Neural progenitor cell (in vitro differentiated cells): ENCODE results near the gene CNP. TPM values are rescaled to one million over a fixed set of nuclear protein-coding genes. Genes with fewer than 3 reads are reported as not detected.
"Not testable (repeated sequence)": the region's sequence is repeated elsewhere in the genome, so short reads cannot be mapped to it uniquely, and the experiment has no call there.

Experiments used
- DNase-seq: peaks from one replicate; pipeline ENCODE4 v3.0.0-alpha.2; 2016; ENCODE audit warnings: low spot score
- H2AFZ ChIP-seq: fragments of 200-600 bp; sonication (generic); replicated peaks from 2 replicates; pipeline ENCODE4 v1.6.1; 2016; ENCODE audit warnings: antibody characterized with exemption
- H3F3A ChIP-seq: fragments of 200-600 bp; sonication (generic); 2 replicates; pipeline ENCODE4 v1.6.1; 2016; ENCODE audit warnings: antibody characterized with exemption, low read depth
- H3K27ac ChIP-seq: fragments of 200-600 bp; sonication (generic); 2 replicates; pipeline ENCODE4 v1.5.1; 2016; ENCODE audit warnings: mild to moderate bottlenecking
- H3K27me3 ChIP-seq: fragments of 200-600 bp; sonication (generic); 2 replicates; pipeline ENCODE4 v1.6.1; 2016; ENCODE audit warnings: mild to moderate bottlenecking, moderate library complexity
- H3K36me3 ChIP-seq: fragments of 200-600 bp; sonication (generic); 2 replicates; pipeline ENCODE4 v1.5.1; 2016
- H3K4me1 ChIP-seq: fragments of 200-600 bp; sonication (generic); 2 replicates; pipeline ENCODE4 v1.6.1; 2016; ENCODE audit warnings: mixed run types
- H3K4me2 ChIP-seq: fragments of 200-600 bp; sonication (generic); 2 replicates; pipeline ENCODE4 v1.6.1; 2016
- H3K4me3 ChIP-seq: fragments of 200-600 bp; sonication (generic); 2 replicates; pipeline ENCODE4 v1.5.1; 2016
- H3K79me2 ChIP-seq: fragments of 200-600 bp; sonication (generic); 2 replicates; pipeline ENCODE4 v1.6.1; 2016; ENCODE audit warnings: low read depth
- H3K9ac ChIP-seq: fragments of 200-600 bp; sonication (generic); 2 replicates; pipeline ENCODE4 v1.6.1; 2016
- H3K9me3 ChIP-seq: fragments of 200-600 bp; sonication (generic); 2 replicates; pipeline ENCODE4 v1.5.1; 2016; ENCODE audit warnings: low read depth
- H4K20me1 ChIP-seq: fragments of 200-600 bp; sonication (generic); 2 replicates; pipeline ENCODE4 v1.6.1; 2016; ENCODE audit warnings: low read depth
- H3K27ac Mint-ChIP-seq: 3 replicates; pipeline ENCODE4 v1.8.0; 2021; ENCODE audit warnings: mixed read lengths
- H3K27me3 Mint-ChIP-seq: 2 replicates; pipeline ENCODE4 v1.8.0; 2022; ENCODE audit warnings: low read depth, mild to moderate bottlenecking, inconsistent platforms, moderate library complexity, mixed read lengths; ENCODE audit not compliant: insufficient read depth
- H3K36me3 Mint-ChIP-seq: 3 replicates; pipeline ENCODE4 v1.8.0; 2021; ENCODE audit warnings: mixed read lengths
- H3K4me1 Mint-ChIP-seq: 3 replicates; pipeline ENCODE4 v1.8.0; 2021; ENCODE audit warnings: mixed read lengths
- H3K4me3 Mint-ChIP-seq: 3 replicates; pipeline ENCODE4 v1.8.0; 2021; ENCODE audit warnings: mild to moderate bottlenecking, moderate library complexity, mixed read lengths
- H3K9me3 Mint-ChIP-seq: 3 replicates; pipeline ENCODE4 v1.8.0; 2020; ENCODE audit warnings: mixed read lengths
- CTCF ChIP-seq: fragments of 200-600 bp; sonication (generic); IDR thresholded peaks from 2 replicates; pipeline ENCODE4 v1.5.1; 2017; ENCODE audit warnings: antibody characterized with exemption, mild to moderate bottlenecking
- EZH2 ChIP-seq: fragments of 200-600 bp; sonication (generic); IDR thresholded peaks from 2 replicates; pipeline ENCODE4 v1.6.1; 2017; ENCODE audit warnings: antibody characterized with exemption, mild to moderate bottlenecking, moderate library complexity
- EZH2phosphoT487 ChIP-seq: fragments of 200-600 bp; sonication (generic); IDR thresholded peaks from 2 replicates; pipeline ENCODE4 v1.6.1; 2017; ENCODE audit warnings: antibody characterized with exemption
- total RNA-seq: library from RNA; depleted of rRNA; stranded (reverse); fragments of >200 nt; gene quantifications from 2 replicates; pipeline ENCODE4 v1.2.3, GENCODE V29; 2015; ENCODE audit warnings: low replicate concordance

Gene CNP
- total RNA-seq, 1 donor from 2014 or later, result 38.6 TPM

GRCh38 chr17:41930009-41930832, 36.4 kb upstream of the CNP start, which contains the start of gene ODAD4:
ODAD4 (plus strand) TSS chr17:41930617; CDS start chr17:41930724, 107 bp downstream.
- H3K4me1 Mint-ChIP-seq, result peaks cover 21% of the 10 kb centered on the region
- no peaks in the 10 kb centered on the region for H3K27me3 ChIP-seq
- H3K79me2 ChIP-seq, result peaks cover 16% of the 10 kb centered on the region
- peak within 1 kb of the TSS; percentile 84 for H2AFZ ChIP-seq
- H3K27ac Mint-ChIP-seq, result peak within 1 kb of the TSS; percentile 94
- H3K4me3 Mint-ChIP-seq, result peak within 1 kb of the TSS; percentile 98
- TF ChIP-seq EZH2phosphoT487, result no peak
- TF ChIP-seq CTCF, result peak; percentile 47
- TF ChIP-seq EZH2, result no peak
- H3K36me3 ChIP-seq, result no peaks in the 10 kb centered on the region
- H3K4me3 ChIP-seq, result peak within 1 kb of the TSS; percentile 71
- H3K4me1 ChIP-seq, result peaks cover 9% of the 10 kb centered on the region
- peak within 1 kb of the TSS; percentile 52 for H3K9ac ChIP-seq
- no peaks in the 10 kb centered on the region for H4K20me1 ChIP-seq
- H3K27ac ChIP-seq, result peak within 1 kb of the TSS; percentile 15
- H3K9me3 ChIP-seq, result no peaks in the 10 kb centered on the region
- peaks cover 6% of the 10 kb centered on the region for H3K27me3 Mint-ChIP-seq
- no peaks in the 10 kb centered on the region for H3K9me3 Mint-ChIP-seq
- H3K4me2 ChIP-seq, result peak within 1 kb of the TSS; percentile 86
- peaks cover 8% of the 10 kb centered on the region for H3F3A ChIP-seq
- peaks cover 3% of the 10 kb centered on the region for H3K36me3 Mint-ChIP-seq
- DNase-seq, result peak; percentile 97

DNA sequence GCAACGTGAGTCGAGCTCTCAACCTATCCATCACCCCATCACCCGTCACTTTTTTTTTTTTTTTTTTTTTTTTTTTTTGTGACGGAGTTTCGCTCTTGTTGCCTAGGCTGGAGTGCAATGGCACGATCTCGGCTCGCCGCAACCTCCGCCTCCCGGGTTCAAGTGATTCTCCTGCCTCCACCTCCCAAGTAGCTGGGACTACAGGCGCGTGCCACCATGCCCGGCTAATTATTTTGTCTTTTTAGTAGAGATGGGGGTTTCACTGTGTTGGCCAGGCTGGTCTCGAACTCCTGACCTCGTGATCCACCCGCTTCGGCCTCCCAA, 35.8 kb upstream of the CNP start:
- not testable (repeated sequence) for H3K9ac ChIP-seq, H3F3A ChIP-seq, DNase-seq, H3K27ac ChIP-seq, H3K36me3 ChIP-seq, H3K9me3 ChIP-seq, H3K9me3 Mint-ChIP-seq, H3K27me3 Mint-ChIP-seq, H4K20me1 ChIP-seq, H3K36me3 Mint-ChIP-seq, H3K27me3 ChIP-seq, H3K4me1 ChIP-seq
- H3K4me2 ChIP-seq, result peak overlapping the region; percentile 86
- H3K79me2 ChIP-seq, result peaks cover 16% of the 10 kb centered on the region
- peak overlapping the region; percentile 98 for H3K4me3 Mint-ChIP-seq
- peak overlapping the region; percentile 84 for H2AFZ ChIP-seq
- H3K4me3 ChIP-seq, result peak overlapping the region; percentile 71
- H3K27ac Mint-ChIP-seq, result peak overlapping the region; percentile 94
- peaks cover 21% of the 10 kb centered on the region for H3K4me1 Mint-ChIP-seq

DNA sequence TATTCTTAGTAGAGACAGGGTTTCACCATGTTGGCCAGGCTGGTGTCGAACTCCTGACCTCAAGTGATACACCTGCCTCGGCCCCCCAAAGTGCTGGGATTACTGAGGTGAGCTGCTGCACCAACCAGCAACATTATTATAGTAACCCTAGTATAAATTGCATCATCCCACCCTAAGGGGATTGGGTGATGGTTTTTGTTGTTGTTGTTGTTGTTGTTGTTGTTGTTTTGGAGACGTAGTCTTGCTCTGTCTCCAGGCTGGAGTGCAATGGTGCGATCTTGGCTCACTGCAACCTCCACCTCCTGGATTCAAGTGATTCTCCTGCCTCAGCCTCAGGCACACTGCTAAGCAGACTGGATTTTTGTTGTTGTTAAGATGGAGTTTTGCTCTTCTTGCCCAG, 34.9 kb upstream of the CNP start:
- not testable (repeated sequence) for H4K20me1 ChIP-seq, H3K27ac Mint-ChIP-seq, H3K9me3 Mint-ChIP-seq, H2AFZ ChIP-seq, H3F3A ChIP-seq, H3K36me3 Mint-ChIP-seq, H3K27me3 ChIP-seq, H3K27me3 Mint-ChIP-seq, H3K27ac ChIP-seq, H3K9me3 ChIP-seq, H3K4me1 ChIP-seq, H3K36me3 ChIP-seq, H3K9ac ChIP-seq, DNase-seq, H3K4me3 ChIP-seq
- Histone ChIP-seq H3K79me2 (peaks cover 16% of the 10 kb centered on the region), H3K4me2 (peak overlapping the region; percentile 86)
- peak overlapping the region; percentile 98 for H3K4me3 Mint-ChIP-seq
- peaks cover 21% of the 10 kb centered on the region for H3K4me1 Mint-ChIP-seq

GRCh38 chr17:41932816-41933389, 33.7 kb upstream of the CNP start:
- Histone ChIP-seq H3K36me3 (no peaks in the 10 kb centered on the region), H3K27me3 (no peaks in the 10 kb centered on the region), H2AFZ (no peak overlapping the region), H3K9ac (no peak overlapping the region), H4K20me1 (no peaks in the 10 kb centered on the region), H3F3A (peaks cover 8% of the 10 kb centered on the region), H3K4me1 (peaks cover 9% of the 10 kb centered on the region), H3K27ac (no peak overlapping the region), H3K79me2 (peaks cover 16% of the 10 kb centered on the region), H3K4me3 (no peak overlapping the region), H3K9me3 (no peaks in the 10 kb centered on the region), H3K4me2 (no peak overlapping the region)
- Mint-ChIP-seq H3K9me3 (no peaks in the 10 kb centered on the region), H3K36me3 (peaks cover 6% of the 10 kb centered on the region), H3K27ac (no peak overlapping the region), H3K4me1 (peaks cover 21% of the 10 kb centered on the region), H3K4me3 (peak overlapping the region; percentile 34), H3K27me3 (peaks cover 6% of the 10 kb centered on the region)
- TF ChIP-seq EZH2 (no peak), CTCF (no peak), EZH2phosphoT487 (no peak)
- DNase-seq, result no peak
